K562 (cell line): Measurements from ENCODE around the gene BCAS1. TPM values are rescaled to one million over a fixed set of nuclear protein-coding genes. Genes with fewer than 3 reads are reported as not detected.

ENCODE experiments used
- ATAC-seq: fragments of 200-7000 bp; cut with Tn5 transposase; 3 replicates; pipeline ENCODE4 v1.9.1; 2020; ENCODE audit warnings: moderate library complexity
- BruUV-seq: library from RNA; stranded (reverse); fragments of 400-500 nt; replicated peaks from 2 replicates; lab custom pipeline; 2021; lab: Mats Ljungman, UMichigan
- CTCF ChIA-PET: fragments of 300-600 bp; formaldehyde crosslinking; extraction: SDS; loops from one replicate; lab custom pipeline; 2021; ENCODE audit warnings: low intra/inter-chr PET ratio; lab: Yijun Ruan, JAX
- POLR2A ChIA-PET: fragments of 300-600, 350-650 bp; sonication (Branson Sonifier 250); formaldehyde crosslinking; extraction: SDS; loops from one replicate; lab custom pipeline; 2021; ENCODE audit warnings: antibody characterized with exemption, inconsistent platforms; lab: Yijun Ruan, JAX
- DNase-seq, 4 experiments: peaks; one replicate each; pipeline versions ENCODE4 v3.0.0 to v3.0.0-alpha.2; 2011 to 2018; ENCODE audit warnings: low spot score in 3 of 4, mixed read lengths in 3 of 4; ENCODE audit errors: extremely low read depth in 1 of 4
- FAIRE-seq: peaks from 2 replicates; lab custom pipeline; 2011; peaks lifted over from hg19 to GRCh38; lab: Jason Lieb, UNC
- H2AFZ ChIP-seq: 2 replicates; pipeline ENCODE4 v1.6.0; 2011; ENCODE audit warnings: low read depth, low read length, control low read depth, inconsistent platforms
- H3K27ac ChIP-seq: fragments of 200-600 bp; 3 replicates; pipeline ENCODE4 v1.8.0; 2011; ENCODE audit warnings: low read depth, mild to moderate bottlenecking, control low read depth, inconsistent platforms, low read length, moderate library complexity, mixed read lengths; ENCODE audit errors: extremely low read depth
- H3K27me3 ChIP-seq, 2 experiments: fragments of 300-600 bp in 1 of 2; 2 replicates in 1 of 2; 3 replicates in 1 of 2; pipeline versions ENCODE4 v1.6.0 to v1.8.0; 2011; ENCODE audit warnings: inconsistent platforms in 2 of 2, low read length in 2 of 2, mild to moderate bottlenecking in 1 of 2, mixed read lengths in 1 of 2, moderate library complexity in 1 of 2; ENCODE audit not compliant: control insufficient read depth in 2 of 2, insufficient read depth in 2 of 2
- H3K36me3 ChIP-seq: fragments of 300-600 bp; 3 replicates; pipeline ENCODE4 v1.8.0; 2011; ENCODE audit warnings: mild to moderate bottlenecking, low read length, inconsistent platforms; ENCODE audit not compliant: control insufficient read depth, insufficient read depth
- H3K4me1 ChIP-seq, 2 experiments: fragments of 200-600 bp in 1 of 2; replicated peaks in 1 of 2; 2 replicates in 1 of 2; 3 replicates in 1 of 2; pipeline versions ENCODE4 v1.5.1 to v1.8.0; 2011; ENCODE audit warnings: inconsistent platforms in 2 of 2, low read length in 2 of 2, mild to moderate bottlenecking in 1 of 2, mixed read lengths in 1 of 2, moderate library complexity in 1 of 2; ENCODE audit not compliant: control insufficient read depth in 2 of 2, insufficient read depth in 2 of 2
- H3K4me2 ChIP-seq: 2 replicates; pipeline ENCODE4 v1.6.1; 2011; ENCODE audit warnings: low read length, control low read depth, inconsistent platforms, mixed read lengths; ENCODE audit not compliant: insufficient read depth
- H3K4me3 ChIP-seq: fragments of 200-600 bp; sonication (generic), shearing (Covaris generic); 2 replicates; pipeline ENCODE4 v1.5.1; 2016; ENCODE audit warnings: control low read depth, inconsistent platforms
- H3K79me2 ChIP-seq: fragments of 200-600 bp; 3 replicates; pipeline ENCODE4 v1.8.0; 2011; ENCODE audit warnings: low read length, inconsistent platforms; ENCODE audit not compliant: control insufficient read depth, insufficient read depth
- H3K9ac ChIP-seq, 2 experiments: 2 replicates each; pipeline versions ENCODE4 v1.6.0 to v1.6.1; 2011; ENCODE audit warnings: low read depth in 2 of 2, low read length in 2 of 2, control low read depth in 1 of 2, inconsistent platforms in 1 of 2, mild to moderate bottlenecking in 1 of 2, mixed read lengths in 1 of 2; ENCODE audit not compliant: insufficient read depth in 1 of 2
- H3K9me1 ChIP-seq: one replicate; pipeline ENCODE4 v1.6.0; 2011; ENCODE audit warnings: inconsistent platforms, mild to moderate bottlenecking, low read length, moderate library complexity; ENCODE audit not compliant: control insufficient read depth, insufficient read depth
- H3K9me3 ChIP-seq: replicated peaks from 2 replicates; pipeline ENCODE4 v1.5.1; 2011; ENCODE audit warnings: low read depth, low read length, inconsistent platforms; ENCODE audit not compliant: control insufficient read depth, insufficient read depth
- H4K20me1 ChIP-seq: replicated peaks from 2 replicates; pipeline ENCODE4 v1.6.1; 2011; ENCODE audit warnings: low read length, inconsistent platforms, mixed read lengths; ENCODE audit not compliant: control insufficient read depth, insufficient read depth
- ESRRA ChIP-seq: fragments of 450-650 bp; IDR thresholded peaks from 2 replicates; pipeline ENCODE4 v1.6.1; 2014; ENCODE audit warnings: low read depth, mild to moderate bottlenecking, moderate library complexity, borderline replicate concordance
- RBM25 ChIP-seq: fragments of 200-400 bp; formaldehyde crosslinking; IDR thresholded peaks from 2 replicates; pipeline ENCODE4 v1.6.1; 2018; ENCODE audit warnings: low read length, low read depth, moderate library complexity; ENCODE audit not compliant: severe bottlenecking
- ZBTB11 ChIP-seq, 3 experiments: fragments of 200-800 bp in 1 of 3; fragments of 250-450 bp in 1 of 3; fragments of 450-650 bp in 1 of 3; sonication (Bioruptor Pico) in 1 of 3; sonication (Bioruptor generic) in 1 of 3; formaldehyde crosslinking in 1 of 3; IDR thresholded peaks; 2 replicates each; pipeline versions ENCODE4 v1.6.1 to v1.8.0; 2016 to 2022; ENCODE audit warnings: mild to moderate bottlenecking in 2 of 3, missing genetic modification characterization in 2 of 3, missing compliant biosample characterization in 1 of 3, moderate library complexity in 1 of 3
- ZNF586 ChIP-seq: fragments of 450-650 bp; formaldehyde crosslinking; conservative IDR thresholded peaks from 2 replicates; pipeline ENCODE4 v1.4.0; 2020; ENCODE audit warnings: mild to moderate bottlenecking, moderate library complexity
- WGBS: fragments of 100-300 bp; shearing (Covaris generic); methylation state at CpG from one replicate; pipeline ENCODE4 v1.1.6; 2016; ENCODE audit warnings: low coverage, mixed read lengths; ENCODE audit not compliant: insufficient coverage; ENCODE audit errors: missing lambda C conversion rate; 5-methylcytosine and 5-hydroxymethylcytosine counted together
- in situ Hi-C: fragments of 300-500 bp; cut with MboI; formaldehyde crosslinking; loops from 4 replicates; pipeline ENCODE4 v1.15.0; 2018; ENCODE audit warnings: inconsistent platforms, mixed read lengths
- intact Hi-C: fragments of 100-400 bp; cut with micrococcal nuclease; formaldehyde crosslinking; loops from 2 replicates; pipeline ENCODE4 v1.14.2; 2022
- polyA plus RNA-seq, 8 experiments: library from polyadenylated mRNA; depleted of rRNA in 4 of 8; stranded (reverse) in 5 of 8; unstranded in 3 of 8; fragments of >200 nt; fragmentation: Nextera tagmentation in 2 of 8; fragmentation: Illumina TruSeq in 1 of 8; extraction: Ambion mirVana in 2 of 8; extraction: Trizol in 1 of 8; gene quantifications; 2 replicates each; pipeline versions ENCODE4 v1.2.1 to v1.2.3, GENCODE V29; 2011 to 2014; ENCODE audit warnings: inconsistent platforms in 1 of 8, missing spikeins in 1 of 8
- total RNA-seq, 7 experiments: library from RNA; depleted of rRNA in 6 of 7; stranded (reverse); fragments of >200 nt in 6 of 7; fragmentation: Illumina TruSeq in 2 of 7; extraction: Trizol in 2 of 7; gene quantifications; 2 replicates each; pipeline versions ENCODE4 v1.2.1 to v1.2.3, GENCODE V29; 2011 to 2021; ENCODE audit warnings: low replicate concordance in 1 of 7

The BCAS1 gene
- total and polyA plus RNA-seq, 9 of the 15 experiments (the other 6 are each of a cell fraction or from before 2014, with no cell fraction given): 0.18 to 2.3 (median 0.93) TPM

GRCh38 chr20:53948383-53949318 is 121.7 kb downstream of the BCAS1 start:
- in situ Hi-C loops: no loop called here

More at GRCh38 chr20:53948383-53949318, 121.7 kb downstream of the BCAS1 start:
- ATAC-seq (no peak), DNase-seq (no peak), FAIRE-seq (peak; percentile 19)
- H3K79me2 ChIP-seq: no peaks in the 10 kb centered on the region
- TF ChIP-seq RBM25 (peak; percentile 49), ZNF586 (no peak), ESRRA (peak; percentile 63; the same call in 1 of the 2 replicates), ZBTB11 (CRISPR knock-in tag; IDR thresholded peaks at IDR 0.05) (peak in 1 of 3 experiments; percentile 80; a peak in 2 of 6 replicates)
- H3K9me3 ChIP-seq: no peaks in the 10 kb centered on the region
- 65% methylated on average over 11 of the region's 11 CpGs for WGBS
- H3K27ac ChIP-seq: no peak overlapping the region
- no peak overlapping the region for H3K9ac ChIP-seq
- H2AFZ ChIP-seq: no peak overlapping the region
- ChIA-PET CTCF (no interaction called here), POLR2A (interaction anchor here (1.0 kb wide), 1 partner anchor 10 kb away, joined by 3 read pairs; no protein-coding TSS in a partner anchor)
- H3K4me2 ChIP-seq: no peak overlapping the region
- peaks cover 0 to 11% of the 10 kb centered on the region in 2 experiments; a peak in 2 of 5 replicates for H3K4me1 ChIP-seq
- no peaks in the 10 kb centered on the region for H3K9me1 ChIP-seq
- H3K36me3 ChIP-seq: no peaks in the 10 kb centered on the region
- H4K20me1 ChIP-seq: no peaks in the 10 kb centered on the region
- H3K4me3 ChIP-seq: no peak overlapping the region
- no TSS peak for BruUV-seq
- intact Hi-C loops: loop anchor here (10.0 kb wide), 1 partner anchor 744 kb away; no protein-coding TSS in a partner anchor
- H3K27me3 ChIP-seq: no peaks in the 10 kb centered on the region
